DOHH2 (cell line): Measurements from ENCODE around the gene UPF3A.

ENCODE experiments used
- EZH2phosphoT487 ChIP-seq: fragments of 200-600 bp; sonication (generic); IDR thresholded peaks from 2 replicates; pipeline ENCODE4 v1.6.1; 2017; ENCODE audit warnings: borderline replicate concordance, mild to moderate bottlenecking, antibody characterized with exemption, low read length, moderate library complexity, mixed read lengths
- TF ChIP-seq, protein P1 (sequence below): fragments of 200-600 bp; sonication (generic); IDR thresholded peaks from one replicate; pipeline ENCODE4 v1.5.1; 2014; ENCODE audit warnings: antibody characterized with exemption, mild to moderate bottlenecking, low read depth, low read length; ENCODE audit not compliant: poor library complexity, severe bottlenecking

DNA sequence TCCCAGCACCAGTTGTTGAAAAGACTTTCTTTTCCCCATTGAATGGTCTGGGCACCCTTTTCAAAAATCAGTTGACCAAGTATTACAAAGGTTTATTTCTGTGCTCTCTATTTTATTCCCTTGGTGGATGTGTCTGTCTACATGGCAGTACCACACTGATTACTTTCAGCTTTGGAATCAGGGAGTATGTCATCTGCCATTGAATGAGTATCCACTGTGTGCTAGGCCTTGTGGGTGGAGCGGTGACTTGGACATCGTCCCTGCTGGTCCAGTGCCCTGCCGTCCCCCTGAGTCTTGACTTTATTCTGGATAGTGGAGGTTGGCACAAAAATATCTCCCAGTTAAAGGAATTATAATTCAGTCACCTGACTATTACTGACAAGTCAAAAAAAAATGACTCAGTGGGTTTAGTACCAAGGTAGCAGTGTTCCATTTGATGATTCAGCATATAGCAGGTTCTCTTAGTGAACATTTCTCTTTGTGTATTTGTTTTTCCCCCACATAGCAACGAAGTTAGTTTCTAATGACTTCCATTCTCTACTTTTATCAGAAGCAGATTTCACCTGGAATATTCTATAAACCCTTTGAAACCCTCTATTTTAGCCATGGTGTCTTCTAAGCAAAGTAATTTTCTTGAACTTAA lies 3.9 kb downstream of the UPF3A start:
- TF ChIP-seq, protein P1, sequence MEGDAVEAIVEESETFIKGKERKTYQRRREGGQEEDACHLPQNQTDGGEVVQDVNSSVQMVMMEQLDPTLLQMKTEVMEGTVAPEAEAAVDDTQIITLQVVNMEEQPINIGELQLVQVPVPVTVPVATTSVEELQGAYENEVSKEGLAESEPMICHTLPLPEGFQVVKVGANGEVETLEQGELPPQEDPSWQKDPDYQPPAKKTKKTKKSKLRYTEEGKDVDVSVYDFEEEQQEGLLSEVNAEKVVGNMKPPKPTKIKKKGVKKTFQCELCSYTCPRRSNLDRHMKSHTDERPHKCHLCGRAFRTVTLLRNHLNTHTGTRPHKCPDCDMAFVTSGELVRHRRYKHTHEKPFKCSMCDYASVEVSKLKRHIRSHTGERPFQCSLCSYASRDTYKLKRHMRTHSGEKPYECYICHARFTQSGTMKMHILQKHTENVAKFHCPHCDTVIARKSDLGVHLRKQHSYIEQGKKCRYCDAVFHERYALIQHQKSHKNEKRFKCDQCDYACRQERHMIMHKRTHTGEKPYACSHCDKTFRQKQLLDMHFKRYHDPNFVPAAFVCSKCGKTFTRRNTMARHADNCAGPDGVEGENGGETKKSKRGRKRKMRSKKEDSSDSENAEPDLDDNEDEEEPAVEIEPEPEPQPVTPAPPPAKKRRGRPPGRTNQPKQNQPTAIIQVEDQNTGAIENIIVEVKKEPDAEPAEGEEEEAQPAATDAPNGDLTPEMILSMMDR, result no peak
- no peak for TF ChIP-seq EZH2phosphoT487
